H9 (cell line): ENCODE measurements around the gene EFCAB6. TPM values are rescaled to one million over a fixed set of nuclear protein-coding genes. Genes with fewer than 3 reads are reported as not detected.

Experiments used
- DNase-seq: peaks from one replicate; pipeline ENCODE4 v3.0.0-alpha.2; 2017
- H2AFZ ChIP-seq: one replicate; pipeline ENCODE4 v1.6.1; 2013; ENCODE audit warnings: mild to moderate bottlenecking, low read length, control low read depth, moderate library complexity
- H2AK5ac ChIP-seq: 2 replicates; pipeline ENCODE4 v1.6.1; 2013; ENCODE audit warnings: low read length, control low read depth, mixed read lengths; ENCODE audit not compliant: insufficient read length
- H2BK120ac ChIP-seq: one replicate; pipeline ENCODE4 v1.6.1; 2013; ENCODE audit warnings: low read depth, mild to moderate bottlenecking, low read length, control low read depth, inconsistent platforms; ENCODE audit not compliant: poor library complexity, severe bottlenecking
- H2BK12ac ChIP-seq: 2 replicates; pipeline ENCODE4 v1.6.1; 2013; ENCODE audit warnings: low read length, control low read depth, mixed read lengths, low read depth; ENCODE audit not compliant: insufficient read length
- H2BK15ac ChIP-seq: 2 replicates; pipeline ENCODE4 v1.6.1; 2013; ENCODE audit warnings: low read depth, low read length, control low read depth
- H2BK20ac ChIP-seq: one replicate; pipeline ENCODE4 v1.6.1; 2013; ENCODE audit warnings: low read depth, mild to moderate bottlenecking, low read length, control low read depth, inconsistent platforms; ENCODE audit not compliant: poor library complexity, severe bottlenecking
- H2BK5ac ChIP-seq: 2 replicates; pipeline ENCODE4 v1.6.1; 2013; ENCODE audit warnings: low read length, control low read depth, mixed read lengths; ENCODE audit not compliant: insufficient read length
- H3K14ac ChIP-seq: 2 replicates; pipeline ENCODE4 v1.6.1; 2013; ENCODE audit warnings: low read length, control low read depth; ENCODE audit not compliant: insufficient read depth
- H3K18ac ChIP-seq: 2 replicates; pipeline ENCODE4 v1.6.1; 2013; ENCODE audit warnings: low read depth, mild to moderate bottlenecking, mixed read lengths, low read length, control low read depth; ENCODE audit not compliant: insufficient read length
- H3K23ac ChIP-seq: 2 replicates; pipeline ENCODE4 v1.6.1; 2013; ENCODE audit warnings: low read length, control low read depth, mixed read lengths, low read depth; ENCODE audit not compliant: insufficient read length
- H3K23me2 ChIP-seq: 2 replicates; pipeline ENCODE4 v1.6.1; 2013; ENCODE audit warnings: low read depth, mild to moderate bottlenecking, mixed read lengths, low read length, control low read depth; ENCODE audit not compliant: insufficient read length, poor library complexity, severe bottlenecking
- H3K27ac ChIP-seq: 2 replicates; pipeline ENCODE4 v1.5.1; 2013; ENCODE audit warnings: low read length, control low read depth, mixed read lengths, low read depth; ENCODE audit not compliant: insufficient read length
- H3K27me3 ChIP-seq: 2 replicates; pipeline ENCODE4 v1.6.1; 2013; ENCODE audit warnings: low read length, control low read depth, inconsistent platforms; ENCODE audit not compliant: insufficient read depth
- H3K4ac ChIP-seq: 2 replicates; pipeline ENCODE4 v1.6.1; 2013; ENCODE audit warnings: low read depth, mild to moderate bottlenecking, control low read depth, inconsistent platforms, low read length, moderate library complexity
- H3K4me1 ChIP-seq: 2 replicates; pipeline ENCODE4 v1.6.1; 2013; ENCODE audit warnings: low read length, control low read depth, inconsistent platforms; ENCODE audit not compliant: insufficient read depth
- H3K4me2 ChIP-seq: 2 replicates; pipeline ENCODE4 v1.6.1; 2013; ENCODE audit warnings: low read length, control low read depth, mixed read lengths; ENCODE audit not compliant: insufficient read length, insufficient read depth
- H3K56ac ChIP-seq: 2 replicates; pipeline ENCODE4 v1.6.1; 2013; ENCODE audit warnings: low read depth, mild to moderate bottlenecking, mixed read lengths, low read length, control low read depth; ENCODE audit not compliant: insufficient read length
- H3K79me1 ChIP-seq: 2 replicates; pipeline ENCODE4 v1.6.1; 2013; ENCODE audit warnings: low read depth, mild to moderate bottlenecking, moderate library complexity, low read length, control low read depth, inconsistent platforms; ENCODE audit not compliant: insufficient read depth, poor library complexity, severe bottlenecking
- H3K79me2 ChIP-seq: 2 replicates; pipeline ENCODE4 v1.6.1; 2013; ENCODE audit warnings: low read length, control low read depth, inconsistent platforms; ENCODE audit not compliant: insufficient read depth
- H3K9ac ChIP-seq: 2 replicates; pipeline ENCODE4 v1.6.1; 2013; ENCODE audit warnings: low read length, control low read depth, mixed read lengths; ENCODE audit not compliant: insufficient read length; ENCODE audit errors: extremely low read depth
- H3K9me3 ChIP-seq: one replicate; pipeline ENCODE4 v1.6.1; 2013; ENCODE audit warnings: low read depth, low read length, inconsistent platforms; ENCODE audit not compliant: control insufficient read depth
- H3T11ph ChIP-seq: one replicate; pipeline ENCODE4 v1.6.1; 2013; ENCODE audit warnings: mild to moderate bottlenecking, low read length, control low read depth, inconsistent platforms
- H4K20me1 ChIP-seq: one replicate; pipeline ENCODE4 v1.6.1; 2013; ENCODE audit not compliant: control insufficient read depth, insufficient read length, insufficient read depth
- H4K5ac ChIP-seq: 2 replicates; pipeline ENCODE4 v1.6.1; 2013; ENCODE audit warnings: low read depth, mild to moderate bottlenecking, mixed read lengths, low read length, control low read depth; ENCODE audit not compliant: insufficient read length
- H4K8ac ChIP-seq: replicated peaks from 2 replicates; pipeline ENCODE4 v1.6.1; 2013; ENCODE audit warnings: low read length, control low read depth, mixed read lengths, low read depth; ENCODE audit not compliant: insufficient read length
- H4K91ac ChIP-seq: 2 replicates; pipeline ENCODE4 v1.6.1; 2013; ENCODE audit warnings: low read depth, mild to moderate bottlenecking, moderate library complexity, mixed read lengths, low read length, control low read depth; ENCODE audit not compliant: insufficient read length
- H3K27ac Mint-ChIP-seq, 3 experiments: 2 replicates in 2 of 3; 3 replicates in 1 of 3; pipeline ENCODE4 v1.8.0; 2020 to 2021; ENCODE audit warnings: mixed read lengths in 3 of 3, mild to moderate bottlenecking in 1 of 3, moderate library complexity in 1 of 3
- H3K27me3 Mint-ChIP-seq: 2 replicates; pipeline ENCODE4 v1.8.0; 2021; ENCODE audit warnings: low read depth, mild to moderate bottlenecking, moderate library complexity, mixed read lengths
- H3K36me3 Mint-ChIP-seq, 3 experiments: 2 replicates in 2 of 3; 3 replicates in 1 of 3; pipeline ENCODE4 v1.8.0; 2020 to 2021; ENCODE audit warnings: low read depth in 3 of 3, mixed read lengths in 3 of 3; ENCODE audit not compliant: insufficient read depth in 1 of 3
- H3K4me1 Mint-ChIP-seq, 2 experiments: 2 replicates each; pipeline ENCODE4 v1.8.0; 2020; ENCODE audit warnings: mixed read lengths in 2 of 2
- H3K4me3 Mint-ChIP-seq, 2 experiments: 2 replicates in 1 of 2; 3 replicates in 1 of 2; pipeline ENCODE4 v1.8.0; 2020 to 2021; ENCODE audit warnings: mild to moderate bottlenecking in 2 of 2, mixed read lengths in 2 of 2, moderate library complexity in 1 of 2
- H3K9me3 Mint-ChIP-seq, 2 experiments: 2 replicates in 1 of 2; 3 replicates in 1 of 2; pipeline ENCODE4 v1.8.0; 2020; ENCODE audit warnings: mild to moderate bottlenecking in 2 of 2, mixed read lengths in 2 of 2, moderate library complexity in 1 of 2
- WGBS: extraction: QIAGEN DNeasy Blood & Tissue Kit; methylation state at CpG from one replicate; pipeline ENCODE4 v1.1.7; 2013; ENCODE audit warnings: missing lambda C conversion rate, low lambda C conversion rate, mixed read lengths; ENCODE audit not compliant: insufficient read length; ENCODE audit errors: extremely low coverage; 5-methylcytosine and 5-hydroxymethylcytosine counted together
- total RNA-seq: library from RNA; stranded (reverse); gene quantifications from 2 replicates; pipeline ENCODE4 v1.2.1, GENCODE V29; 2021
- TF ChIP-seq, protein P1 (sequence below): fragments of 200-600 bp; sonication (generic); conservative IDR thresholded peaks from 3 replicates; pipeline ENCODE4 v1.8.0; 2021; ENCODE audit warnings: antibody characterized with exemption, mild to moderate bottlenecking

Gene EFCAB6
- total RNA-seq, 1 experiment from 2014 or later: 0.31 TPM

DNA sequence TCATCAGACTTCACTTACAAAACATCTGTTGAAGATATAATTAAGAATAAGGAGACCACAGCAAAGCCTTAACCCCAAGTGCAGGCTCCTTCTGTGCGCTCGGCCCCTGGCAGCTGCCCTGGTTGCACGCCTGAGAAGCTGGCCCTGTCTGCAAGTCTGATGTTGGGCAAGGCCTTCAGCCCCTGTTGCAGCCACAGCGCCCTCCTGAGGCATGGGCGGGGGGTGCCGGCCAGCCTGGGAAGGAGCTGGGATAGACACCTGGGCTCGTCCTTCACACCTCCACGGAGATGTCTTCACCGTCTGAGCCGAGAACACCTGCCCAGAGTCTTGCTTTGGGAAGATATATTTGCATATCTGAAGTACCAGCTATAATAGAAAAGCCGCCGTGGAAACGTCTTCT, 296.2 kb downstream of the EFCAB6 start:
- H3K27ac ChIP-seq: no peak overlapping the region
- H3K27me3 Mint-ChIP-seq: peaks cover 2% of the 10 kb centered on the region; the same call in 1 of the 2 replicates
- TF ChIP-seq, protein P1, sequence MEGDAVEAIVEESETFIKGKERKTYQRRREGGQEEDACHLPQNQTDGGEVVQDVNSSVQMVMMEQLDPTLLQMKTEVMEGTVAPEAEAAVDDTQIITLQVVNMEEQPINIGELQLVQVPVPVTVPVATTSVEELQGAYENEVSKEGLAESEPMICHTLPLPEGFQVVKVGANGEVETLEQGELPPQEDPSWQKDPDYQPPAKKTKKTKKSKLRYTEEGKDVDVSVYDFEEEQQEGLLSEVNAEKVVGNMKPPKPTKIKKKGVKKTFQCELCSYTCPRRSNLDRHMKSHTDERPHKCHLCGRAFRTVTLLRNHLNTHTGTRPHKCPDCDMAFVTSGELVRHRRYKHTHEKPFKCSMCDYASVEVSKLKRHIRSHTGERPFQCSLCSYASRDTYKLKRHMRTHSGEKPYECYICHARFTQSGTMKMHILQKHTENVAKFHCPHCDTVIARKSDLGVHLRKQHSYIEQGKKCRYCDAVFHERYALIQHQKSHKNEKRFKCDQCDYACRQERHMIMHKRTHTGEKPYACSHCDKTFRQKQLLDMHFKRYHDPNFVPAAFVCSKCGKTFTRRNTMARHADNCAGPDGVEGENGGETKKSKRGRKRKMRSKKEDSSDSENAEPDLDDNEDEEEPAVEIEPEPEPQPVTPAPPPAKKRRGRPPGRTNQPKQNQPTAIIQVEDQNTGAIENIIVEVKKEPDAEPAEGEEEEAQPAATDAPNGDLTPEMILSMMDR: peak; percentile 72
- no peak overlapping the region for H4K5ac ChIP-seq
- no peaks in the 10 kb centered on the region for H3K4me1 ChIP-seq
- H3K4me3 Mint-ChIP-seq: no peak overlapping the region
- no peak overlapping the region for H3K14ac ChIP-seq
- H2AK5ac ChIP-seq: no peak overlapping the region
- H3K9me3 ChIP-seq: no peaks in the 10 kb centered on the region
- H3K36me3 Mint-ChIP-seq: no peaks in the 10 kb centered on the region; a peak in 1 of 7 replicates
- no peak overlapping the region for H2BK5ac ChIP-seq
- whole genome bisulfite sequencing: no CpG with 5 or more reads among the region's 13 CpGs
- H2AFZ ChIP-seq: no peak overlapping the region
- no peaks in the 10 kb centered on the region for H3K23me2 ChIP-seq
- no peak overlapping the region for H2BK120ac ChIP-seq
- no peak overlapping the region for H2BK12ac ChIP-seq
- H3K9me3 Mint-ChIP-seq: peaks cover 0 to 3% of the 10 kb centered on the region in 2 experiments; a peak in 1 of 5 replicates
- H4K91ac ChIP-seq: no peak overlapping the region
- H4K20me1 ChIP-seq: no peaks in the 10 kb centered on the region
- H3K4me2 ChIP-seq: no peak overlapping the region
- no peak overlapping the region for H3K27ac Mint-ChIP-seq
- no peaks in the 10 kb centered on the region for H3K27me3 ChIP-seq
- H3K56ac ChIP-seq: no peak overlapping the region
- H4K8ac ChIP-seq: no peak overlapping the region
- no peak overlapping the region for H2BK20ac ChIP-seq
- H3K79me2 ChIP-seq: no peaks in the 10 kb centered on the region
- H2BK15ac ChIP-seq: no peak overlapping the region
- H3K4me1 Mint-ChIP-seq: no peaks in the 10 kb centered on the region
- no peak overlapping the region for H3K18ac ChIP-seq
- no peak overlapping the region for H3K4ac ChIP-seq
- no peak overlapping the region for H3T11ph ChIP-seq
- H3K23ac ChIP-seq: no peak overlapping the region
- H3K9ac ChIP-seq: no peak overlapping the region
- H3K79me1 ChIP-seq: no peaks in the 10 kb centered on the region
- DNase-seq: peak; percentile 74
